Dermis lymphatic vessel endothelial cell (primary cell): Measurements from ENCODE around the gene PCDHA1. TPM values are rescaled to one million over a fixed set of nuclear protein-coding genes. Genes with fewer than 3 reads are reported as not detected.

Experiments used
- total RNA-seq: library from RNA; depleted of rRNA; stranded (reverse); fragments of >200 nt; gene quantifications from 2 replicates; pipeline ENCODE4 v1.2.1, GENCODE V29; 2014

PCDHA1 gene
- total RNA-seq, 1 donor from 2014 or later, result under 0.01 TPM

DNA sequence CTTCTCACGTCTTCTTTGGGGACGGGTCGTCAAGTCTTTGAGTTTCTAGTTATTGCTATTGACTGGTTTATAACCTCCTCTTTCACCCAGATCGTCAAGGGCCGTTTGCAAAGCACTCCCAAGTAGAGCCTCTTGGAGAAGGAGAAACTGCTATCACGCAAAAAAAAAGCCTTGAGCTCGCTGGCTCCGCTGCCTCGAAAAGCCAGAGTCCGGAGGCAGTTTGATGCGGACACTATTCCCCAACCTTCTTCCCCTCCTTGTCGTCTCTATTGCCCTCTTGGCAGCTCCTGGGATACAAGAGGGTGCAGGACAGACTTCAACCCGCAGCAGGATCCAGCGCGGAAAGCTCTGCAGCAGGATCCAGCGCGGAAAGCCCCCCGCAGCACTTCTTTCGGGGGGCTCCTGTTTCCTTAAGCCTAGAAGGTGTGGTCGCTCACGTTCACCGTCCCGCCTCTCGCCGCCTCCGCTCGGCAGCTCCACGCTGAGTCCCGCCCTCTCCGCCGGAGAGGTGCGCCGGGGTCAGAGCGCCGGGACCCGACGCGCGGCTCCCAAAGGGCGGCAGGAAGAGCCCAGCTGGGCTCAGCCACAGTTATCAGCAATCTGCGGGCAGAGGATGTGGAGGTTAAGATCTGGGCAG is 140.0 kb downstream of the PCDHA1 start, which contains the start of gene PCDHAC1:
Gene PCDHAC1, plus strand, starts transcription at position 494 of the 637 bp plus-strand sequence. CDS start 594 bp downstream, outside the sequence.

DNA sequence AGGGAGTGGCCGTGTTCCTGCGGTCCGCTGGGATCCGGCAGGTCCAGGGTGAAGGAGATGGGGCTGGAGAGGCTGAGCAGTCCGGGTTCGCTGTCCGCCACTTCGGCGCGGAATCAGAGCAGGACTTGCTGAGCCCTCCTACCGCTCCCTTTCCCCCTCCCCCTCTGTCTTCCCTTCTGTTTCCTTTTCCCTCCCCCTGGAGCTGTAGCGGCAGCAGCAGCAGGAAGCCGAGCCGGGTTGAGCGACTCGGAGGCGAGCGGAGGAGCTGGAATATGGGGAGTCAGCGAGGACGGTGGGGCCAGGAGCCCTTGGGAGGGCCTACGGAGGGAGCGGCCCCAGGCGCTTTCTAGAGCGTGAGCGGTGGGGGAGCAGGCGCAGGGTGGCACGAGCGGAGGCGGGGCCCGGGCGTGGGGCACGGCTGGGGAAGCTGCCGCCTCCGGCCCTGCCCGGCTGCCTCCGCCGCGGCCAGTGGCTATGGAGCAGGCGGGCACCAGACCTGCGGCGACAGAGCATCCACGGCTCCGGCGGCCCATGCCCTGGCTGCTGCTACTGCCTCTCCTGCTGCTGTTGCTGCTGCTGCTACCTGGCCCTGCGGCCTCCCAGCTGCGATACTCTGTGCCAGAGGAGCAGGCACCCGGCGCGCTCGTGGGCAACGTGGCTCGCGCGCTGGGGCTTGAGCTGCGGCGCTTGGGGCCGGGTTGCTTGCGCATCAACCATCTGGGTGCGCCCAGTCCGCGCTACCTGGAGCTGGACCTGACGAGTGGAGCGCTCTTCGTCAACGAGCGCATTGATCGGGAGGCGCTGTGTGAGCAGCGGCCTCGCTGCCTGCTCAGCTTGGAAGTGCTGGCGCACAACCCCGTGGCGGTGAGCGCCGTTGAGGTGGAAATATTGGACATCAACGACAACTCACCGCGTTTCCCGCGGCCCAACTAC is 180.6 kb downstream of the PCDHA1 start, which contains the start of gene PCDHAC2:
Gene PCDHAC2, plus strand, starts transcription at position 184 of the 933 bp plus-strand sequence. Its CDS starts 291 bp downstream, at position 475.

DNA sequence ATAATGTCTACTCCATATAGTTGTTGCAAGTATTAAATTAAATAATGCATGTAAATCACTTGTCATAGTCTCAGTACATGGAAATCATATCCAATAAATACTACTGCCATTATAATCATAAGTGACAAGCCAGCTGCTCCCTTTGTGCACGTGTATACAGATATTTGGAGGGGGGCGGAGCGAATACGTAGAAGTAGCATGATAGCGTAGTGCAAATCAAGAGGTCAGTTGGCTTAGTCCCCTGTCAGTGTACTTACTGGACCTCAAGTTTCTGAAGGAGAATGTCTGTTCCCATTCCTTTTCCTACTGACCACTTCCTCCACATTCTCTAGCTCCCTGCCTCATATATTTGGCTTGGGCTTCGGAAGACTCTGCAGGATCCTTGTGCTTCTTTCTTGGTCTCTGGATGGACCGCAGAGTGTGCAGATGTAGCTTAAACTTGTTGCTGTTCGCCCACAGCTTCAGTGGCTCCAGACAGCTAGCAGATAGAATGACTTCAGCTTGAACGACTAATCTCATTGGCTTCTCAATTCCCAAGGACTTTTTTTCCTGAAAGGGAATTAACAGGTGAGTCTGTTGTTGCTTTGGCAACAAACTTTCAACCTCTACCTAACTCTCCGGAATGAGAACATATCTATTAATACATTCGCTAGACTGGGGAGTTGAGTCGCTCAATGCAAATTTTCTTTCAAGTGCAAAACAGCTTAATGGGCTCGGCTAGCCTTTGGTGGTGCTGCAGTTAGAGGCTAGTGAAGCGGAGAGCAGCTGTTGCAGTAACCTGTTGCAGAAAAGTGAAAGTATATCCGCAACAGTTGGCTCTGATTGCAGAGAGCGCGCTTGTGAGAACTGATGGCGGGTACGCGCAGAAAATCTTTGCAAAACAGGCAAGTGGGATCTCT is 264.9 kb downstream of the PCDHA1 start, which contains the start of gene PCDHB1:
Gene PCDHB1, plus strand, starts transcription at position 753 of the 899 bp plus-strand sequence. Its CDS starts 97 bp downstream, at position 850.

Other genes starting within 250 kb of the PCDHA1 start
- gene EIF4EBP3, start 238.5 kb upstream of the PCDHA1 start, total RNA-seq, result 1.6 and 2.2 TPM in 2 replicates
- gene SRA1, start 228.7 kb upstream of the PCDHA1 start, total RNA-seq, result 15.0 and 16.5 TPM in 2 replicates
- 5.1 and 6.2 TPM in 2 replicates for gene APBB3, start 221.5 kb upstream of the PCDHA1 start, total RNA-seq
- gene SLC35A4, start 221.3 kb upstream of the PCDHA1 start, total RNA-seq, result 22.3 and 26.7 TPM in 2 replicates
- 1.3 and 1.6 TPM in 2 replicates for gene CD14, start 153.0 kb upstream of the PCDHA1 start, total RNA-seq
- 9.8 and 11.7 TPM in 2 replicates for gene TMCO6, start 146.7 kb upstream of the PCDHA1 start, total RNA-seq
- 53.3 and 90.9 TPM in 2 replicates for gene NDUFA2, start 138.5 kb upstream of the PCDHA1 start, total RNA-seq
- 64.8 and 75.5 TPM in 2 replicates for gene IK, start 138.3 kb upstream of the PCDHA1 start, total RNA-seq
- gene WDR55, start 121.2 kb upstream of the PCDHA1 start, total RNA-seq, result 25.9 and 28.6 TPM in 2 replicates
- under 0.01 and 0.09 TPM in 2 replicates for gene DND1, start 112.6 kb upstream of the PCDHA1 start, total RNA-seq
- gene HARS1, start 94.8 kb upstream of the PCDHA1 start, total RNA-seq, result 39.4 and 52.8 TPM in 2 replicates
- gene HARS2, start 94.7 kb upstream of the PCDHA1 start, total RNA-seq, result 22.0 and 26.9 TPM in 2 replicates
- 41.0 and 58.4 TPM in 2 replicates for gene ZMAT2, start 85.7 kb upstream of the PCDHA1 start, total RNA-seq
- under 0.01 TPM in 1 of 2 replicates, not detected in the other for gene PCDHA2, start 8.7 kb downstream of the PCDHA1 start, total RNA-seq
- 0.11 and 0.17 TPM in 2 replicates for gene PCDHA3, start 14.9 kb downstream of the PCDHA1 start, total RNA-seq
- under 0.01 and 0.17 TPM in 2 replicates for gene PCDHA4, start 20.9 kb downstream of the PCDHA1 start, total RNA-seq
- gene PCDHA5, start 35.5 kb downstream of the PCDHA1 start, total RNA-seq, result under 0.01 TPM in 1 of 2 replicates, not detected in the other
- gene PCDHA6, start 41.8 kb downstream of the PCDHA1 start, total RNA-seq, result 0.09 and 0.11 TPM in 2 replicates
- 0.17 and 0.33 TPM in 2 replicates for gene PCDHA7, start 48.1 kb downstream of the PCDHA1 start, total RNA-seq
- gene PCDHA8, start 55.0 kb downstream of the PCDHA1 start, total RNA-seq, result under 0.01 and 0.09 TPM in 2 replicates
- under 0.01 and 0.09 TPM in 2 replicates for gene PCDHA9, start 62.2 kb downstream of the PCDHA1 start, total RNA-seq
- gene PCDHA10, start 69.8 kb downstream of the PCDHA1 start, total RNA-seq, result under 0.01 and 0.09 TPM in 2 replicates
- under 0.01 and 0.09 TPM in 2 replicates for gene PCDHA11, start 82.8 kb downstream of the PCDHA1 start, total RNA-seq
- gene PCDHA12, start 89.2 kb downstream of the PCDHA1 start, total RNA-seq, result under 0.01 TPM in 1 of 2 replicates, not detected in the other
- 0.09 TPM in 1 of 2 replicates, not detected in the other for gene PCDHA13, start 96.0 kb downstream of the PCDHA1 start, total RNA-seq
- 0.09 and 0.11 TPM in 2 replicates for gene PCDHAC1, start 140.2 kb downstream of the PCDHA1 start, total RNA-seq
- gene PCDHAC2, start 180.3 kb downstream of the PCDHA1 start, total RNA-seq, result 0.11 and 0.17 TPM in 2 replicates